SHP77 treated with DMSO at 0.1 percent for 48 hours (cell line): Measurements from ENCODE around the gene THSD7B.
"Not testable (repeated sequence)": the region's sequence is repeated elsewhere in the genome, so short reads cannot be mapped to it uniquely, and the experiment has no call there.

Source experiments
- DNase-seq: peaks from one replicate; lab custom pipeline; 2025; lab: John Stamatoyannopoulos, UW

Gene THSD7B

DNA sequence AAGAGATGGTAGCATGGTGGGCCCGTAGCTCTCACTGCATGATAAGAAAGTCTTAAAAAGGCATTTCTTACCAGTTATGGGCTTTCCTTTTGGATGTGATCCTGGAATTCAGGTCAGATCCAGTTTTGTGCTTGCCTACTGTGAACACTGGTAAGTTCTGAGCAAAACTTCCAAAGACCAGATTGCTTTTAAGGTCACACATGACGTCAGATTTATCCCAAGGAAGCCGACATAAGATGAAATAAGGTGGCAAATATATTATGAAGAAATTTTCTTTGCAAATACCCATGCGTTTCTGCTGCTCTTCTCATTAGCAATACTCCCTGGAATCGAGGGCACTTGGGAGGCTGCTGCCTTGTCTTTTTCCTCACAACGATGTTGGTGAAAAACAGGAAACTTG lies 782.5 kb downstream of the THSD7B start:
- no peak for DNase-seq

DNA sequence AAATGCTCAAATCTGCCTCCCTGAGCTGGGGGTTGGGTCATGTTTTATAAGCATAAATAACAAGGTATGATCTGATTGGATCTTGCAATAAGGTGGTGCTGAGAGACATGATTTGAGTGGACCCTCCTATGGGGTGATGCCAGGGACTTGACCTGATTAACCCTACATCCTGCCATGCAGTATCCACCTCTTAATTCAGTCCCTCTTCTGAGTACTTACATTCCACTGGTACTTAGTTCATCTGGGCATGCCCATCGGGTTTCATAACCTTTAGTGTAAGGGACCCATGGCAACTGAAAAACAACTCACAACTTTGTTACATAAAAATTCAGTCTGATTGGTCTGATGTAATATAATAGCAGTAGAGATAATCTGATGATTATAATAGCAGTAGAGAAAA lies 801.0 kb downstream of the THSD7B start:
- DNase-seq, result no peak

DNA sequence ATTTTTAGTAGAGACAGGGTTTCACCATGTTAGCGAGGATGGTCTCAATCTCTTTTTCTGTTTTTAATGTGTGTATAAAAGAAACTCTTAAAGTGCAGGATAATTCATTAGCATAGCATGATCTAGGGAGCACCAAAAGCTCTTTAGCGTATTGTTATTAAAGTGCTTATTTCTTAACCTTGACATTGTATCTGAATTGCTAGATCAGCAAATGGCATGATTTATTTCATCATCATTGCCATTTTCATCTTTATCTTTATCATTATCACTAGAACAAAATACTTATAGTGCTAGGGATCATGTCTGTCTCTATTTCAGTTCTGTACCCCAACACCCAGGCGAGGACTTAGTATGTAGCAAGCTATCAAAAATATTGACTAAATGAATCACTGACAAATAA lies 805.1 kb downstream of the THSD7B start:
- DNase-seq, result no peak

DNA sequence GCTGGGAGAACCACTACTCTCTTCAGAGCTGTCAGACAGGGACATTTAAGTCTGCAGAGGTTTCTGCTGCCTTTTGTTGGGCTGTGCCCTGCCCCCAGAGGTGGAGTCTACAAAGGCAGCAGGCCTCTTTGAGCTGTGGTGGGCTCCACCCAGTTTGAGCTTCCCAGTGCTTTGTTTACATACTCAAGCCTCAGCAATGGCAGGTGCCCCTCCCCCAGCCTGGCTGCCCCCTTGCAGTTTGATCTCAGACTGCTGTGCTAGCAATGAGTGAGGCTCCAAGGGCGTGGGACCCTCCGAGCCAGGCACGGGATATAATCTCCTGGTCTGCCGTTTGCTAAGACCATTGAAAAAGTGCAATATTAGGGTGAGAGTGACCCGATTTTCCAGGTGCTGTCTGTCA lies 822.5 kb downstream of the THSD7B start:
- not testable (repeated sequence) for DNase-seq

DNA sequence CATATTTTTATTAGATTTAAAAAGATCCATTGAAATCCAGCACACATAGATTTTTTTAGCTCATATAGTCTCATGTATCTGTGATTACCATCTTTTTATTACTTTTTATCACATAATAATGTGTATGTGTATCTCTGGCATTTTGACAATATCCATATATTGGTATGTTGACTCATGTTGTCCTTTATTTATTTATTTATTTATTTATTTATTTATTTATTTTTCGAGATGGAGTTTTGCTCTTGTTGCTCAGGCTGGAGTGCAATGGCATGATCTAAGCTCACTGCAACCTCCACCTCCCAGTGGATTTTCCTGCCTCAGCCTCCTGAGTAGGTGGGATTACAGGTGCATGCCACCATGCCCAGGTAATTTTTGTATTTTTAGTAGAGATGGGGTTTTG lies 823.2 kb downstream of the THSD7B start:
- DNase-seq, result not testable (repeated sequence)

DNA sequence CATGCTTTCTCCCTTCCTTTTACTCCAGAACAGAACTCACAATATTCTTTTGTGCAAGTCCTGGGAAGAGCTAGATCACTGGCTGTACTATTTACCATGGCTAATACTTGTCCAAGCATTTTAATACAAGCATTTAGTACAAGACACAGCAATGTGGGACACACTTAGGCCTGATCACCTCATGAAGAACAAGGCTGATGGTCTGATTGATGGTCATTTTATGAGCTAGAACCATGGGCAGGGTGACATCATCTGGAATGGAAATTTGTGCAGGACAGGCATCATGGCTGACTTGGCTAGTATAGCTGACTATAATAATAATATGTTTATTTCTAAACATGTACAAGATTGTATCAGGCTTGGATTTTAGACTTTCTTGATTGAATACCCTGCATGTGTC lies 824.8 kb downstream of the THSD7B start:
- DNase-seq, result no peak

DNA sequence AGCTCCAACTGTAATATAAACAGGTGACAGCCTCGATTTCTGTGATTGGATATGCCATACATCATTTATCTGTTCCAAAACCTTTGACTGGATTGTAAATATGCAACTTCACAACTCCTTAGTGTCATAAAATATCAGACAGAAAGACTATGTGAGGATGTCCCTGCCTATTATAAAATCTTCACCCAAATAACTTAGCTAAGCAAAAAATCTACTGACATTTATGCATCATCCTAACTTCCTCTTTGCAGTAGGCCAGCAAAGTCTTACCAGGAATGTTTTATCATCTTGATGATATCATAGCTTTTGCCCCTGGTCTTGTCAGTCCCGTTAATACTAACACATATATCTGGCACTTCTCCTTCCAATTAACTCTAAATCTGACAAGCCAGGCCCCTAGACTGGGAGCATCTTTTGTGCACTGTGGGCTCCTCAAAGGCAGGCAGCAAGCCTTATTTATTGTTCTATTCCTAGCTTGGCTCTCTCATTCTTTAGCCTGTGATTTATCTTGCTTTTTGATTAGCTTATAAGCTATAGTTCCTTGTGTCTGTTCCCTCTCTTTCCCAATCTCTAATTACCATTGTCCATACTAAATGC lies 842.5 kb downstream of the THSD7B start:
- DNase-seq, result no peak

DNA sequence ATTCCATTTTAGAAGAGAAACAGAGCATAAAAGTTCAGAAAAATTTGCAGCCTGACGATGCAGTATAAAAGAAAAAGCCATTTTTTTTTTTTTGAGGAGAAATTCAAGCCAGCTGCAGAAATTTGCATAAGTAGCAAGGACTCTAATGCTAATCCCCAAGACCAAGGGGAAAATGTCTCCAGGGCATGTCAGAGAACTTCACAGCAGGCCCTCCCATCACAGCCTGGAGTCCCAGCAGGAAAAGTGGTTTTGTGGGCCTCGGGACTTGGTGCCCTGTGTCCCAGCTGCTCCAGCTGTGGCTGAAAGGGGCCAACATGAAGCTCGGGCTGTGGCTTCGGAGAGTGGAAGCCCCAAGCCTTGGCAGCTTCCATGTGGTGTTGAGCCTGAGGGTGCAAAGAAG lies 873.6 kb downstream of the THSD7B start:
- no peak for DNase-seq

DNA sequence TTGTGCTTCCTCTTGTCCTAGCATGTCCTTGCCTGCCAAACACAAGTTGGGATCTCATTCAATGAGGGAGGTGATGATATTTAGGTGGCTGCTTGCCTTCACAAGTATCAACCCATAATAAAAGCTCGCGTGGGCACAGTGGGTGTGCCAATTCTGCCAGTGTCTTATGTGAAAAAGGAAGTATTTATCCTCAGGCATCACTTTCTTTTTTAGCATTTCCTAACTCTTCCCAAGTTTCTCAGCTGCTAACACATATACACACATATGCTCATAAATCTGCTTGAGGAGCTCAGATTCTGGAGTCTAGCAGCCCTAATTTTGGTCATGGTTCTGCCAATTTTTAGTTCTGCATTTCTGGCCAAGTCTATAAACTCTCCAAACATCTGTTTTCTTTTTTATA lies 879.4 kb downstream of the THSD7B start:
- DNase-seq, result no peak

DNA sequence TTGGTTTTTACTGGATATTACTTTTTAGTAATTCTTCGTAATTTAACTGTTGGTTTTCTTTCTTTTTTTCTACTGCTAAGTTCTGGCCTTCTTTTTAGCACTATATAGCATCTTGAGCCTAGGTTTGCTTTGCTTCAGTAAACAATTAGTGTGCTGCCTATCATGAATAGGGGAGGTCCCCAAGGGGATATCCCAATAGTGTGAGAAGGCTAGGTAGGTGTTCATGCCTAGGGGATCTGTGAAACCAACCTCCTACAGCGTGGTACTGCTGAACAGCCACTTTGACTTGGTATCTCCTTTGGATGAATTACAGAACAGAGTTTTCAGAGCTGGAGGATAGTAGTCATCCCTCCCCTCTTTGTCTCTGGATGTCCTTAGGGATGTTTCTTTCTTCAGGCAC lies 888.7 kb downstream of the THSD7B start:
- no peak for DNase-seq

DNA sequence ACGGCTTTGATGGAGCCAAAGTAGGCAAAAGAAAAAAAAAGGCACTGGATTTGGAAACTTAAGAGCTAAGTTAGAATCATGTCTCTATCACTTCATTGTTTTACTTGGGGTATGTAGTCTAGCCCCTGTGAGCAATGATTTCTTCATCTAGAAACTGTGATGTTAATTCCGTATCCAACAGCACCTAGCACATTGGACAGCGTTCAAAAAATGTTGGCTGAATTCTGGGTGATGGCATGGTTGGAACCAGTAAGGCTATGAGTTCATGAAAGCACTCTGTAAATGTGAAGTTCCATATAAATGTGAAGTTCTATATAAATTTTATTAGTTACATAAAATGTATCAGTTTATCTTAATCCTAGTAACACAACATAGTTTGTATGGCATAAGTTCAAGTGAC lies 890.5 kb downstream of the THSD7B start:
- no peak for DNase-seq

DNA sequence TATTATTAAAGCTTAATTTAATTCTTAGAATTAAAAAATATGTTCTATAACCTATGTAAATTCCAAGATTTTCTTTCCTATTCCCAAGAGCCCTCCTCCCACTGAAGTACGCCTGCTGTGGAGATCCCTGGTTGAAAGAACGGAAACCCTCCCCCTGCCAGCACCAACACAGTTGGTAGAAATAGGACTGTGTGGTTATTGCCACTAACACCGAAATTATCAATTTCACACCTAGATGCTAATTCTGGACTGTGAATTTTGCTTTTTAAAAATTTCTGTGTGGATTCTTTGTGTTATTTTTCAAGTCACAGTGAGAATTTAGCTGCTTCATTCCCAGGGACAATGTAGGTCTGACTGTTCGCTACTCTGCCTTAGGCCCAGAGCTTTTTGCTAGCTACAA lies 893.1 kb downstream of the THSD7B start:
- DNase-seq, result no peak

DNA sequence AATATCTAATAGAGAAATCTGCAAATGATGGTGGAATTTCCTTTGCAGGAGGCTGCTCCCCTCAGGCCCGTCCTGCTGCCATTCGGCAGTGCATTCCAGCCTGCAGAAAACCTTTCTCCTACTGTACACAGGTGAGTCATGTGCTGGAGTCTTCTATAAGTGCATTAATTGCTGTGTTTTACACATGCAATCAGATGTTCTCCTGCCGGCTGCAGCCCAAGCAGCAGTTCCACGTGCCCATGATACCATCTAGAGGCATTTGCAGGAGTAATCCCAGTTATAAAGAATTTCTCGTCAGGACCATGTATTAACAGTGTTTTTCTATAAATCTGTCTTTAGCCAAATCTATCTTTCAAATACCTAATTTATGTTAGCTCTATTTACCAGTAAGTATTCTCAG lies 894.3 kb downstream of the THSD7B start:
- no peak for DNase-seq

DNA sequence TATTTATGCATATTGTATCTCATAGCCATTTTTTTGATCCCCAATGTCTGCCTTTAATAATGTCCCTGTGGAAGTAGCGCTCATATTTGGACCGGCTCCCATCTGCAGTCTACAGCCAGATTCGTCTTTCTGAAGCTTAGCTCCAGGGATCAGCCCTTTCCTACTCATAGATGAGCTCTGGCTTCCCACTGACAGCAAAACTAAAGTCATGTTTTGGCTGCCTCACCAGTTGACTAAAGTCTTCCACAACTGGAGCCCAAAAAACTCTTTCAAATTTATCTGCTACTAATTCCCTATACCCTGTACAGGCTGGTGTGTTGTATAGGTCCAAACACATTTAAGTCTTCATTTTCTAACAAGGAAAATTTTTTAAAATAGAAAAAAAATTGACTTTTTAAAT lies 904.8 kb downstream of the THSD7B start:
- no peak for DNase-seq

DNA sequence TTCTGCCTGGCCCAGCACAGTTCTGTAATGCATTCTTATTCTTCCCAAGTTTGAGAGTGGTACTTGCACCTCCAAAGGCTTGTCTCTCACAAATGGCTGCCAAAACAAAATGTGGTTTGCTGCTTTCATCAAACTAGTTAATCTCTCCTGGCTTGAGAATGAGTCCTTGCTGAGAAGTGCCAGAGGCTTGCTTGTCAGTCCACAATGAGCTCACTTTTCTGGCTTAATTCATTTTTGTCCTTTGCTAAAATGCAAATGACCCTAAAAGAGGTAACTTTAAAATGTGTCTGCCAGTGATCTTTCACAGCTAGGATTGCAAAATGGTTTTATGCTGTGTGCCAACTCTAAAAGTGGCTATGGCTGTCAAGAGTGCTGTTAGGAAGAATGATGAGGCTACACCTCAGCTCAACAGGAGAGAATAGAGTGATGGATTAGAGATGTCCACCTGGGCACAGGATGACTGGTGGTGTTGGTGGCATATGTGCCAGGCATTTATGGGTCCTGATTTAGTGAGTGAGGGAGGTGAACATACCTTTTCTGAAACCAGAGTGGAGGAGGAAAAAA lies 907.7 kb downstream of the THSD7B start:
- DNase-seq, result no peak

DNA sequence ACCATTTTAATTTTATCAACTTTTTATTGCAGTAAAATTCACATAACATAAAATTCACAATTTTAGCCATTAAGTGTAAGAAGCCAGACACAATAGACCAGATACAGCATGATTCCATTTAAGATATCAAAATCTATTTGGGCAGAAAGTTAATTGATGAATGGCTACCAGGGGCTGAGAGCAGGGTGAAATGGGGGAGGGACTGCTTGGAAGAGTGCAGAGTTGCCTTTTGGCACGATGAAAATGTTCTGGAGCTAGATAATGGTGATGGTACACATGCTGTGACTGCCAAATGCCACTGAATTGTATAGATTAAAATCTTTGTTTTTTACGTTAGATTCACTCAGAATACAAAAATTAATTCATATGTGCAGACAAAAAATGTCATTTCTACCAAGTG lies 909.6 kb downstream of the THSD7B start:
- no peak for DNase-seq

DNA sequence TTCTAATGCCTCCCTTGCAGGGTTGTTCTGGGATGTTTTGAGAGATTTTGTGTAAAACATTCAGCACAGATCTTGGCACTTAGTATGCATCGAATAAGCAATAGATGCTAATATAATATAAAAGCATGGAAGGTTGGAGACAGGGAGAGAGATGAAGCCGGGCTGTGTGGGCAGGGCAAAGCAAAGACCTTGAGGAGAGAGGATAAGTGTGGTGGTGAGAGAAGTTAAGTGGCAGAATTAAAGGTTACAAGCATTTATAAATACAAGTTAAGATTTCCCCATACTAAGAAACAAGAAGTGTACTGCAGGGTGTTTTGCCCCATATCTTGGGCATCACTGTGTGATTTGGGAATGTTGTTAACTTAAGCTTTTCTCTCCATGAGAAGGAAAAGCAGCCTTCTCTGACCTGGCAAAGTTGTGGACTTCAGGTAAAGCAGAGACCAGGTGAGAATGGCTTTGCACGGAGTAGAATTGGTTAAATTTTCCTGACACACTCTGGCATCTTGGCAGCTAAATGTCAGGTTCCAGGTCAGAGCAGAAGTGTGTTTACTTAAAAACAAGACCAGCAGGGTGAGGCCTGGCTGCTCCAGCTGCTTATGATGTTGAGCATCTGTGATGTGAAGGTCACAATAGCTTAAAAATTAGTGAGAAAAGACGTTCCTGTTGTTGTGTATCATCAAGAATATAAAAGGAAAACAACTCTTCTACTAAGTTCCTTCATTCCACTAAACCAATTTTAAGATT lies 910.4 kb downstream of the THSD7B start:
- no peak for DNase-seq

DNA sequence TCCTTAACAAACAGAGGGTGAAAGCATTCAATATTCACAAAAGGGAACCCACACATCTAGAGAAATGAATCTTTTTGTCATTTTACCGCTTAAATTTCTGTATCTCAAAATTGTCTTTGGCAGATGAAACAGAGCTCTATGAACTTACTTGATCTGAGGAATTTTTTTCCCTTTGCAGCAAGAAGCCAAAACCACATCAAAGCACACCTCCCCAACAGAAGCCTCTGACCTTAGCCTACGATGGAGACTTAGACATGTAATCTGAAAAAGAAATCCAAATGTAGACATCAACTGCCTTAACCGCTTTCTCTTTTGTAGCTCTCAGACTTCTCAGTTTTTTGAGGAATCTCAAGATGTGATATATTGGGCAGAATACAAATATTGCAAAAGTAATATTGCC lies 911.0 kb downstream of the THSD7B start:
- DNase-seq, result no peak

DNA sequence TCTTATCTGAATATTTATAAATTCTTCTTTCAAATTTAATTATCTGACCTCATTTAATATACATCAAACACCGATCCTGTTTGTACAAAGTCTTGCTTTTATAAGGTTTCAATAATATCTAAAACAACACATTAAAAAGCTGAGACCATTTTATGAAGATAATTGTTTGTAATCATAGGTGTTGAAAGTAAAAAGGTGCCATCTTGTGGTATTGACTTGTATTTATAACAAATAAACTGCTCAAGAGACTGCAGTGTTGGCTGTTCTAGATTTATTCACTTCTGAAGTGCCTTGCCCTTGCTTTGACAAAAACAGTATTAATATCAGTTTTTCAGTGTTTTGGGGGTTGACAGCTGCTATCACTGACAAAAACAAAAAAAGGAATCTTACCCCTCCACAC lies 912.1 kb downstream of the THSD7B start:
- no peak for DNase-seq

DNA sequence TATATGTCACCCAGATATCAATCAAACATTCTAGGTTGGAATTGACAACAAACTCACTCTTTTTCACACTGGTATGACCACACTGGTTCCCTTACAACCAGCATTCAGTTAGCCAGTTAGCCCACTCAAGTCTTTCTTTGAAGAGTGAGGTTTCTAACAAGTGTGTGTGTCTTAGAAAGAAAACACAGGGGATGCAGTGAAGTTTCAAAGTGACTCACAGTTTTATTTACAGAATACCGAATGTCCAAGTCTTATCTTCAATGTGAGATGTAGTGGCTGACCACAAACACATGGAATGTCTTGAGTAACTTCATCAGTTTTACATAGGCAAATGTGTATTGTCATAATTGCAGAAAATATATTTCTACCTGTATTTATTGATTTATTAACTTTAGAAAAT lies 924.2 kb downstream of the THSD7B start:
- DNase-seq, result no peak

DNA sequence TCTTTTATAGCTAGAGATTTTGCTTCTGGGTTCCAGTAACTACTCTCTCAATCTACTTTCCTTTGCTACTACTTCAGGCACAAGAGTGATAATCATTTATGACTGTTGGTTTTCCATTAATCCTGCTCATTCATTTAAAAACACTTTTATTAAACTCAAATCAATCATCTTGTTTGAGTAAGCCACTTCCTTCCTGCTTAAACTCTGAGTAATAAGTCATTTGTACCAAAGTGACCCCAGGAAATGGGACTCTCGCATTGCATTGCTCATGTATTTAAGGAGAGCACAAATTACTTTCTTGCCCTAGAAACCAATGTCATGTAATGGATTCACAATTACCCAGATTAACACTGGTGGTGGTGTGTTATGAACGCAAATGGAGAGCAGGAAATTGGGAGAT lies 928.2 kb downstream of the THSD7B start:
- no peak for DNase-seq

DNA sequence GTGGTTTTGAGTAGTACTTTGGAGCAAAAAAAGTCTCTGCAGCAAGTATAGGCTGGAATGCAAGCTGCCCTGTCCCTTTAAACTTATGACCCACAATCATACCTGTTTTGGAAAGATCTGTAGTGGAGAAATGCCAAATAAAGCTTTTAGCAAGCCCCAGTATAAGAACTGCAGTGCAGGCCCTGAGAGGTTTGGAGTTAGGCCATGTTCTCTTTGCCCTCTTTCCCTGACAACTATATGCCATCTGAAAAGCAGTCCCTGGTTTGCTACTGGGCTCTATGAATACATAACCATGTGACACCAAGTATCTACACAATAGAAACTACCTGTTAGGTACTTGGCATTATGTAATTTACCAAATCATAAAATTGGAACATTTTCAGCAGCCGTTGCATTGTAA lies 931.6 kb downstream of the THSD7B start:
- DNase-seq, result no peak

DNA sequence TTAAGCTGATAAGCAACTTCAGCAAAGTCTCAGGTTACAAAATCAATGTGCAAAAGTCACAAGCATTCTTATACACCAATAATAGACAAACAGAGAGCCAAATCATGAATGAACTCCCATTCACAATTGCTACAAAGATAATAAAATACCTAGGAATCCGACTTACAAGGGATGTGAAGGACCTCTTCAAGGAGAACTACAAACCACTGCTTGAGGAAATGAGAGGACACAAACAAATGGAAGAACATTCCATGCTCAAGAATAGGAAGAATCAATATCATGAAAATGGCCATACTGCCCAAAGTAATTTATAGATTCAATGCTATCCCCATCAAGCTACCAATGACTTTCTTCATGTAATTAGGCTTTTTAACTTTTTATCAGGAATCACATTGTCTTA lies 934.9 kb downstream of the THSD7B start:
- DNase-seq, result not testable (repeated sequence)

DNA sequence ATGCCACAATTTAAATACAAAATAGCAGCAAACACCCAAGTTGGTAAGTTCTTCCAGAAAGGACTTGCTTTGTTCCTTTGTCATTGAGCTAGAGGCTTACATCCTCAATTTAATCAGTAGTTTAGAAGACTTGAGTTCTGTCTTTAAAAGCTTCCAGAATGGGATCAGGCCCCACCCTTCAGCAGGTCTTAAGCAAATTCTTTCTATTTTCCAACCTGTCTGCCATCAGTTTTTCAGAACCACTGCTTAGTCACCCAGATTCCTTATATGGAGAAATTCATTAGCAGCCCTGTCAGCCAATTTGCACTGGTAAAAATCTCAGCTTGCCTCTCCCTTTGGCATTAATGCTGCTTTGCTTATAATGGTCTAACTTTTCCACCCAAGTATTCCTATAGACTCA lies 935.3 kb downstream of the THSD7B start:
- DNase-seq, result no peak
